ENCODE measurements around the gene CLASRP.

DNA sequence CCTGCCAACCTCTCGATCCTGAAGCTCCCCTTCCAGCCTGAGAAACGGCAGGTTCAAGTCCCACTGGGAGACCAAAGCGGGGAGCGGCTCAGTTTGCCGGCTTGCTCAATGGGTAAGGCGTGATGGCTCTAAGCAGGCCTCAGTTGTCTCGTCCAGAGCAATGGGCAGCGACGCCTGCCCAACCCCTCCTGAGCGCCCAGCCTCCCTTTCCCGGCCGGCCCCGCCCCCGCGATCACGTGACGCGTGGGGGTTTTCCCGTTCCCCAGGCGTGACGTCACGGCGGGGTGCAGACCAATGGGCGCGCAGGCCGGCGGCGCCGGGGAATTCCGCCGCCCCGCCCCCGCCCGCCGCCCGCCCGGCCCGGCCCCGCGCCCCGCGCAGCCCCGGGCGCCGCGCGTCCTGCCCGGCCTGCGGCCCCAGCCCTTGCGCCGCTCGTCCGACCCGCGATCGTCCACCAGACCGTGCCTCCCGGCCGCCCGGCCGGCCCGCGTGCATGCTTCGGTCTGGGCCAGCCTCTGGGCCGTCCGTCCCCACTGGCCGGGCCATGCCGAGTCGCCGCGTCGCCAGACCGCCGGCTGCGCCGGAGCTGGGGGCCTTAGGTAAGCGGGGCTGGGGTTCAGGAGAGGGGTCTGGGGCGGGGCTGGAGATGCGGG lies 37.6 kb upstream of the CLASRP start, which contains the start of gene RELB:
- TF ChIP-seq EZH2 (IDR thresholded peaks at IDR 0.05; ENCODE audit: insufficient read depth, poor library complexity, severe bottlenecking) (no peak), EZH2phosphoT487 (IDR thresholded peaks at IDR 0.05; ENCODE audit: insufficient read depth, low read depth) (no peak)
